WTC11 (cell line): Measurements from ENCODE around the gene CNTNAP5. TPM values are rescaled to one million over a fixed set of nuclear protein-coding genes. Genes with fewer than 3 reads are reported as not detected.

Experiments used
- ATAC-seq: fragments of 200-7000 bp; cut with Tn5 transposase; 2 replicates; pipeline ENCODE4 v1.10.0; 2021; ENCODE audit warnings: mild to moderate bottlenecking, moderate library complexity
- CTCF ChIA-PET: fragments of 300-600 bp; sonication (Branson Sonifier 250); formaldehyde crosslinking; loops from one replicate; lab custom pipeline; 2021; ENCODE audit warnings: antibody characterized with exemption; lab: Charles Lee
- POLR2A ChIA-PET: fragments of 350-600 bp; sonication (Branson Sonifier 250); formaldehyde crosslinking; loops from one replicate; lab custom pipeline; 2021; ENCODE audit warnings: antibody characterized with exemption; lab: Charles Lee
- DNase-seq: peaks from one replicate; pipeline ENCODE4 v3.0.0; 2021; ENCODE audit warnings: low spot score
- H3K27ac Mint-ChIP-seq: 2 replicates; pipeline ENCODE4 v1.8.0; 2021; ENCODE audit warnings: mixed read lengths
- H3K27me3 Mint-ChIP-seq: 2 replicates; pipeline ENCODE4 v1.8.0; 2021; ENCODE audit warnings: low read depth, mild to moderate bottlenecking, moderate library complexity, mixed read lengths
- H3K36me3 Mint-ChIP-seq: 2 replicates; pipeline ENCODE4 v1.8.0; 2021; ENCODE audit warnings: mixed read lengths
- H3K4me1 Mint-ChIP-seq: 2 replicates; pipeline ENCODE4 v1.8.0; 2022; ENCODE audit warnings: mixed read lengths
- H3K4me3 Mint-ChIP-seq: 2 replicates; pipeline ENCODE4 v1.8.0; 2021; ENCODE audit warnings: mild to moderate bottlenecking, moderate library complexity, mixed read lengths
- H3K9me3 Mint-ChIP-seq: 2 replicates; pipeline ENCODE4 v1.8.0; 2021; ENCODE audit warnings: mixed read lengths
- CBFB ChIP-seq: sonication (generic); formaldehyde crosslinking; IDR thresholded peaks from 2 replicates; pipeline ENCODE4 v1.8.1; 2022; ENCODE audit warnings: mild to moderate bottlenecking, low read depth, missing genetic modification reagents
- CREB1 ChIP-seq: sonication (generic); formaldehyde crosslinking; IDR thresholded peaks from 2 replicates; pipeline ENCODE4 v1.8.0; 2023; ENCODE audit warnings: mild to moderate bottlenecking, missing genetic modification reagents
- HMGA2 ChIP-seq: fragments of 250-450 bp; sonication (Bioruptor Pico); IDR thresholded peaks from 2 replicates; pipeline ENCODE4 v1.4.0; 2021; ENCODE audit warnings: mild to moderate bottlenecking, moderate library complexity
- JUN ChIP-seq: sonication (generic); formaldehyde crosslinking; IDR thresholded peaks from 2 replicates; pipeline ENCODE4 v1.8.0; 2023; ENCODE audit warnings: mild to moderate bottlenecking, missing genetic modification reagents
- MYBL2 ChIP-seq: sonication (generic); formaldehyde crosslinking; IDR thresholded peaks from 2 replicates; pipeline ENCODE4 v1.8.1; 2023; ENCODE audit warnings: mild to moderate bottlenecking, moderate library complexity, missing genetic modification reagents
- NR1H2 ChIP-seq: sonication (generic); formaldehyde crosslinking; IDR thresholded peaks from 2 replicates; pipeline ENCODE4 v1.9.0; 2021; ENCODE audit warnings: mild to moderate bottlenecking, moderate library complexity, missing genetic modification reagents
- NR2C2 ChIP-seq: sonication (generic); formaldehyde crosslinking; IDR thresholded peaks from 2 replicates; pipeline ENCODE4 v1.8.0; 2022; ENCODE audit warnings: mild to moderate bottlenecking, missing genetic modification reagents
- RORB ChIP-seq: fragments of 250-450 bp; sonication (Bioruptor Pico); IDR thresholded peaks from 2 replicates; pipeline ENCODE4 v1.9.0; 2021; ENCODE audit warnings: mild to moderate bottlenecking
- TEAD1 ChIP-seq: sonication (generic); formaldehyde crosslinking; IDR thresholded peaks from 2 replicates; pipeline ENCODE4 v1.8.0; 2022; ENCODE audit warnings: mild to moderate bottlenecking, missing genetic modification reagents
- ZNF121 ChIP-seq: sonication (generic); formaldehyde crosslinking; IDR thresholded peaks from 2 replicates; pipeline ENCODE4 v1.8.0; 2023; ENCODE audit warnings: missing genetic modification reagents
- ZNF263 ChIP-seq: sonication (generic); formaldehyde crosslinking; IDR thresholded peaks from 2 replicates; pipeline ENCODE4 v1.8.1; 2022; ENCODE audit warnings: low read depth, mild to moderate bottlenecking, moderate library complexity, missing genetic modification reagents
- ZNF396 ChIP-seq: fragments of 250-450 bp; sonication (Bioruptor Pico); IDR thresholded peaks from 2 replicates; pipeline ENCODE4 v1.8.0; 2021; ENCODE audit warnings: mild to moderate bottlenecking, moderate library complexity, borderline replicate concordance
- ZNF416 ChIP-seq: fragments of 250-450 bp; sonication (Bioruptor Pico); IDR thresholded peaks from 2 replicates; pipeline ENCODE4 v1.9.0; 2021; ENCODE audit warnings: mild to moderate bottlenecking, inconsistent platforms
- total RNA-seq: library from RNA; stranded (reverse); gene quantifications from 3 replicates; pipeline ENCODE4 v1.2.3, GENCODE V29; 2021
- TF ChIP-seq, protein P1 (sequence below): sonication (generic); formaldehyde crosslinking; IDR thresholded peaks from 2 replicates; pipeline ENCODE4 v1.8.1; 2022; ENCODE audit warnings: low read depth, mild to moderate bottlenecking, moderate library complexity, missing genetic modification reagents, borderline replicate concordance
- TF ChIP-seq, protein P2 (sequence below): sonication (generic); formaldehyde crosslinking; IDR thresholded peaks from 2 replicates; pipeline ENCODE4 v1.8.0; 2022; ENCODE audit warnings: mild to moderate bottlenecking, missing genetic modification reagents
- TF ChIP-seq, protein P3 (sequence below): sonication (generic); formaldehyde crosslinking; IDR thresholded peaks from 2 replicates; pipeline ENCODE4 v1.8.0; 2022; ENCODE audit warnings: mild to moderate bottlenecking, missing genetic modification reagents
- TF ChIP-seq, protein P4 (sequence below): sonication (generic); formaldehyde crosslinking; conservative IDR thresholded peaks from 2 replicates; pipeline ENCODE4 v1.8.1; 2022; ENCODE audit warnings: mild to moderate bottlenecking, missing genetic modification reagents
- TF ChIP-seq, protein P5 (sequence below): fragments of 250-450 bp; sonication (Bioruptor Pico); IDR thresholded peaks from 2 replicates; pipeline ENCODE4 v1.9.0; 2021; ENCODE audit warnings: moderate library complexity, mild to moderate bottlenecking, inconsistent platforms, borderline replicate concordance
- TF ChIP-seq, protein P6 (sequence below): sonication (generic); formaldehyde crosslinking; IDR thresholded peaks from 2 replicates; pipeline ENCODE4 v1.8.0; 2023; ENCODE audit warnings: missing genetic modification reagents, mild to moderate bottlenecking, borderline replicate concordance

CNTNAP5 gene
- total RNA-seq, 1 experiment from 2014 or later, result 0.22 TPM

DNA sequence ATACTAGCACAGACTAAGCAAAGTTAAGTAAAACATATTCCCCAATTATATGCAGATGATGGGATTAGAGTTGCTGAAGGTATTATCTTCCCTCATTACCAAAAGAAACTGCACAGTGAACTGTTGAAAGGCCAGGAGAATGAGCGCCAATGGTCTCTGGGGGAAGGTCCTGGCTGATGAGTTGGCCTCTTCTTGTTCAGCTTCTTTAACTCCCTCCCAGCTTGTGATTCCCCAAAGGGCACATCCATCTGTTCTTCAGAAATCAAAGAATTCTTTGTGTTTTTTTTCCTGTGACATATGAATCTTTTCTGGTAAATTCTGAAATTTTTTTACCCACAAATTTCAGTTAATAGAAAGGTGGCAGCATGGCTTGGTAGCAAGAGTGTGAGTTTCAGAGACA, 667.6 kb downstream of the CNTNAP5 start:
- Mint-ChIP-seq H3K27me3 (no peaks in the 10 kb centered on the region), H3K36me3 (no peaks in the 10 kb centered on the region), H3K4me3 (no peak overlapping the region), H3K27ac (no peak overlapping the region), H3K9me3 (peaks cover 16% of the 10 kb centered on the region), H3K4me1 (no peaks in the 10 kb centered on the region)
- ChIA-PET CTCF (no interaction called here), POLR2A (no interaction called here)
- DNase-seq (no peak), ATAC-seq (no peak)
- no peak for TF ChIP-seq ZNF396 (CRISPR knock-in tag)
- no peak for TF ChIP-seq MYBL2
- no peak for TF ChIP-seq CBFB (CRISPR knock-in tag)
- TF ChIP-seq, protein P1, sequence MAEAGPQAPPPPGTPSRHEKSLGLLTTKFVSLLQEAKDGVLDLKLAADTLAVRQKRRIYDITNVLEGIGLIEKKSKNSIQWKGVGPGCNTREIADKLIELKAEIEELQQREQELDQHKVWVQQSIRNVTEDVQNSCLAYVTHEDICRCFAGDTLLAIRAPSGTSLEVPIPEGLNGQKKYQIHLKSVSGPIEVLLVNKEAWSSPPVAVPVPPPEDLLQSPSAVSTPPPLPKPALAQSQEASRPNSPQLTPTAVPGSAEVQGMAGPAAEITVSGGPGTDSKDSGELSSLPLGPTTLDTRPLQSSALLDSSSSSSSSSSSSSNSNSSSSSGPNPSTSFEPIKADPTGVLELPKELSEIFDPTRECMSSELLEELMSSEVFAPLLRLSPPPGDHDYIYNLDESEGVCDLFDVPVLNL (CRISPR knock-in tag), result no peak
- TF ChIP-seq, protein P2, sequence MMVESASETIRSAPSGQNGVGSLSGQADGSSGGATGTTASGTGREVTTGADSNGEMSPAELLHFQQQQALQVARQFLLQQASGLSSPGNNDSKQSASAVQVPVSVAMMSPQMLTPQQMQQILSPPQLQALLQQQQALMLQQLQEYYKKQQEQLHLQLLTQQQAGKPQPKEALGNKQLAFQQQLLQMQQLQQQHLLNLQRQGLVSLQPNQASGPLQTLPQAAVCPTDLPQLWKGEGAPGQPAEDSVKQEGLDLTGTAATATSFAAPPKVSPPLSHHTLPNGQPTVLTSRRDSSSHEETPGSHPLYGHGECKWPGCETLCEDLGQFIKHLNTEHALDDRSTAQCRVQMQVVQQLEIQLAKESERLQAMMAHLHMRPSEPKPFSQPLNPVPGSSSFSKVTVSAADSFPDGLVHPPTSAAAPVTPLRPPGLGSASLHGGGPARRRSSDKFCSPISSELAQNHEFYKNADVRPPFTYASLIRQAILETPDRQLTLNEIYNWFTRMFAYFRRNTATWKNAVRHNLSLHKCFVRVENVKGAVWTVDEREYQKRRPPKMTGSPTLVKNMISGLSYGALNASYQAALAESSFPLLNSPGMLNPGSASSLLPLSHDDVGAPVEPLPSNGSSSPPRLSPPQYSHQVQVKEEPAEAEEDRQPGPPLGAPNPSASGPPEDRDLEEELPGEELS (CRISPR knock-in tag), result no peak
- TF ChIP-seq JUN, result no peak
- TF ChIP-seq RORB, result no peak

DNA sequence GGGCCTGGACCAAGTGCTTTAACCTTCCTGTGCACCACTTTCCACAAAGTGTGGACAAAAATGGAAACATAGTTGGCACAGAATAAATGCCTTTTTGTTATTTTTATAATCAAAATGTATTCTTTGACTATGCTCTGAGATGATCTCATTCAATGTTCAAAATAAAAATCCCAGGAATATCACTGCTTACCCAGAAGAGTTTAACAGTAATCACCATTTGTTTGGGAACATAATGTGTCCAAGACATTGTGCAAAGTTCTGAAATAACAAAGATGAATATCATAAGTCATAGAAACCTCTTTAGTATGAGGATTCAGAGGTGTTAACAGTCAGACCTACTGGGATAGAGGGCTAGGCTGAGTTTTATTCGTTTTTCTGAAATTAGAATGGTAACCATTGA, 668.1 kb downstream of the CNTNAP5 start:
- no peaks in the 10 kb centered on the region for H3K36me3 Mint-ChIP-seq
- TF ChIP-seq, protein P3, sequence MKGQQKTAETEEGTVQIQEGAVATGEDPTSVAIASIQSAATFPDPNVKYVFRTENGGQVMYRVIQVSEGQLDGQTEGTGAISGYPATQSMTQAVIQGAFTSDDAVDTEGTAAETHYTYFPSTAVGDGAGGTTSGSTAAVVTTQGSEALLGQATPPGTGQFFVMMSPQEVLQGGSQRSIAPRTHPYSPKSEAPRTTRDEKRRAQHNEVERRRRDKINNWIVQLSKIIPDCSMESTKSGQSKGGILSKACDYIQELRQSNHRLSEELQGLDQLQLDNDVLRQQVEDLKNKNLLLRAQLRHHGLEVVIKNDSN (CRISPR knock-in tag), result no peak
- TF ChIP-seq TEAD1 (CRISPR knock-in tag), result no peak
- no peak for TF ChIP-seq ZNF416
- TF ChIP-seq ZNF263 (CRISPR knock-in tag), result no peak
- TF ChIP-seq ZNF121, result no peak
- no peak for TF ChIP-seq HMGA2 (CRISPR knock-in tag)
- TF ChIP-seq, protein P4, sequence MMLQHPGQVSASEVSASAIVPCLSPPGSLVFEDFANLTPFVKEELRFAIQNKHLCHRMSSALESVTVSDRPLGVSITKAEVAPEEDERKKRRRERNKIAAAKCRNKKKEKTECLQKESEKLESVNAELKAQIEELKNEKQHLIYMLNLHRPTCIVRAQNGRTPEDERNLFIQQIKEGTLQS, result no peak
- TF ChIP-seq CREB1 (CRISPR knock-in tag), result no peak
- no peak for TF ChIP-seq NR2C2 (CRISPR knock-in tag)
- TF ChIP-seq, protein P5, sequence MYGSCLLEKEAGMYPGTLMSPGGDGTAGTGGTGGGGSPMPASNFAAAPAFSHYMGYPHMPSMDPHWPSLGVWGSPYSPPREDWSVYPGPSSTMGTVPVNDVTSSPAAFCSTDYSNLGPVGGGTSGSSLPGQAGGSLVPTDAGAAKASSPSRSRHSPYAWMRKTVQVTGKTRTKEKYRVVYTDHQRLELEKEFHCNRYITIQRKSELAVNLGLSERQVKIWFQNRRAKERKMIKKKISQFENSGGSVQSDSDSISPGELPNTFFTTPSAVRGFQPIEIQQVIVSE, result no peak
- TF ChIP-seq, protein P6, sequence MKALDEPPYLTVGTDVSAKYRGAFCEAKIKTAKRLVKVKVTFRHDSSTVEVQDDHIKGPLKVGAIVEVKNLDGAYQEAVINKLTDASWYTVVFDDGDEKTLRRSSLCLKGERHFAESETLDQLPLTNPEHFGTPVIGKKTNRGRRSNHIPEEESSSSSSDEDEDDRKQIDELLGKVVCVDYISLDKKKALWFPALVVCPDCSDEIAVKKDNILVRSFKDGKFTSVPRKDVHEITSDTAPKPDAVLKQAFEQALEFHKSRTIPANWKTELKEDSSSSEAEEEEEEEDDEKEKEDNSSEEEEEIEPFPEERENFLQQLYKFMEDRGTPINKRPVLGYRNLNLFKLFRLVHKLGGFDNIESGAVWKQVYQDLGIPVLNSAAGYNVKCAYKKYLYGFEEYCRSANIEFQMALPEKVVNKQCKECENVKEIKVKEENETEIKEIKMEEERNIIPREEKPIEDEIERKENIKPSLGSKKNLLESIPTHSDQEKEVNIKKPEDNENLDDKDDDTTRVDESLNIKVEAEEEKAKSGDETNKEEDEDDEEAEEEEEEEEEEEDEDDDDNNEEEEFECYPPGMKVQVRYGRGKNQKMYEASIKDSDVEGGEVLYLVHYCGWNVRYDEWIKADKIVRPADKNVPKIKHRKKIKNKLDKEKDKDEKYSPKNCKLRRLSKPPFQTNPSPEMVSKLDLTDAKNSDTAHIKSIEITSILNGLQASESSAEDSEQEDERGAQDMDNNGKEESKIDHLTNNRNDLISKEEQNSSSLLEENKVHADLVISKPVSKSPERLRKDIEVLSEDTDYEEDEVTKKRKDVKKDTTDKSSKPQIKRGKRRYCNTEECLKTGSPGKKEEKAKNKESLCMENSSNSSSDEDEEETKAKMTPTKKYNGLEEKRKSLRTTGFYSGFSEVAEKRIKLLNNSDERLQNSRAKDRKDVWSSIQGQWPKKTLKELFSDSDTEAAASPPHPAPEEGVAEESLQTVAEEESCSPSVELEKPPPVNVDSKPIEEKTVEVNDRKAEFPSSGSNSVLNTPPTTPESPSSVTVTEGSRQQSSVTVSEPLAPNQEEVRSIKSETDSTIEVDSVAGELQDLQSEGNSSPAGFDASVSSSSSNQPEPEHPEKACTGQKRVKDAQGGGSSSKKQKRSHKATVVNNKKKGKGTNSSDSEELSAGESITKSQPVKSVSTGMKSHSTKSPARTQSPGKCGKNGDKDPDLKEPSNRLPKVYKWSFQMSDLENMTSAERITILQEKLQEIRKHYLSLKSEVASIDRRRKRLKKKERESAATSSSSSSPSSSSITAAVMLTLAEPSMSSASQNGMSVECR, result no peak
- no peak for TF ChIP-seq NR1H2 (CRISPR knock-in tag)
- DNase-seq (no peak), ATAC-seq (no peak)
- H3K4me3 Mint-ChIP-seq, result no peak overlapping the region
- no peaks in the 10 kb centered on the region for H3K4me1 Mint-ChIP-seq
- ChIA-PET POLR2A (interaction anchor here (0.6 kb wide), 1 partner anchor 251 kb away, joined by 3 read pairs; no protein-coding TSS in a partner anchor), CTCF (no interaction called here)
- H3K27ac Mint-ChIP-seq, result no peak overlapping the region
- H3K9me3 Mint-ChIP-seq, result peaks cover 16% of the 10 kb centered on the region
- no peaks in the 10 kb centered on the region for H3K27me3 Mint-ChIP-seq
